HG03558 (cell line): ENCODE results near the gene TATDN2.

ENCODE experiments used
- ATAC-seq: cut with Tn5 transposase; IDR thresholded peaks from one replicate; pipeline ENCODE4 v1.9.1; 2021; ENCODE audit warnings: moderate number of reproducible peaks; ENCODE audit not compliant: unreplicated experiment; ENCODE audit errors: extremely low read depth

The TATDN2 gene

DNA sequence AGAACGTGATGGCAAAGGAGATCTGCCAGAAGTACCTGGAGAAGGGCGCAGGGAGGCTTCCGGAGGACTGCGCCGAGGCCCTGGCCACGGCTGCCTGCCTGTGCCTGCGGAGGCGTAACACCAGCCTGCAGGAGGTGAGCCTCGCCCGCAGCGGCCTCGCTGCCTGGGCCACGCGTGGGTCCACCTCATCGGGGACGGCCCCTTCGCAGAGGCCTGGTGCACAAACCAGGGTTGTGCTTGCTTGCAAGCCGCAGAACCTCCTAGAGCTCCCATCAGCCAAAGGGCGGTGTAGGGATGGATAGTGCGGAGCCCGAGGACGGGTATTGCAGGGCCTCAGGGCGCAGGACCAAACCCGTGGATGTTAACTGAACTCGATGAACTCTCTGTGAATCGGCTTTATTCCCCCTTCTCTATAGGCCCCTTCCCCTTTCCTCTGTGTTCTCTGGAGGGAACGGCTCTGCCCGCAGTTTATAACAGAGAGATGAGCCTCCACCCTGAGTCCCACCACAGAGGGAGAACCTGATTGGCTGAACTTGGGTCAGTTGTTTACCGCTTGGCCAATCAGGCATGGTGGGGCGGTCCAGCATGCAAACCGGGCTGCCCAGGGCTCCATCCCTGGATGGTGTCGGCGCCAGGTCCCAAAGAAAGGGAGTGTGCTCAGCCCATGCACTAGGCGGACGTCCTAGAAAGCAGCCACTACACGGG, 13.6 kb upstream of the TATDN2 start:
- no peak for ATAC-seq

- no peak for ATAC-seq
Measured at GRCh38 chr3:10235551-10235950, 12.7 kb upstream of the TATDN2 start.

- ATAC-seq: no peak
Measured at GRCh38 chr3:10238345-10239183, 9.7 kb upstream of the TATDN2 start.

- no peak for ATAC-seq
Measured at GRCh38 chr3:10240799-10241198, 7.5 kb upstream of the TATDN2 start.

- no peak for ATAC-seq
Measured at GRCh38 chr3:10242182-10243065, 5.8 kb upstream of the TATDN2 start.

DNA sequence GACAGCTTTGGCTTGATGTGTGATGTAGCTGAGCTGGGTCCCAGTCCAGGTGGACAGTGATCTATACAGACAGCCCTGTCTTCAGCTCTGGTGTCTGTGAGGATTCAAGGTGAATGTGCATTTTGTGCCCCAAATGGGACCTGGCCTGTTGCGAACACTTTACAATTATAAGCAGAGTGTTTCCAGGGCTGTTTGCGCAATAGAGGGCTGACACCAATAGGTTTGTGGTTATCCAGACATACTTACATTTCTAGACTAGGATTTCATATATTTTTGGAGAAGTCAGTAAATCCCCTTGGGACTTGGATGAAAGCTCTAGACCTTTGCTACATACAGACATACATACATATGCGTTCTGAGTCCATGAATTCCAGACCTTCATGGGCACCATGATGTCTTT, 4.2 kb upstream of the TATDN2 start:
- ATAC-seq: no peak

GRCh38 chr3:10245081-10245712, 3.1 kb upstream of the TATDN2 start:
- no peak for ATAC-seq

GRCh38 chr3:10247679-10248183, 528 bp upstream of the TATDN2 start:
- no peak for ATAC-seq

DNA sequence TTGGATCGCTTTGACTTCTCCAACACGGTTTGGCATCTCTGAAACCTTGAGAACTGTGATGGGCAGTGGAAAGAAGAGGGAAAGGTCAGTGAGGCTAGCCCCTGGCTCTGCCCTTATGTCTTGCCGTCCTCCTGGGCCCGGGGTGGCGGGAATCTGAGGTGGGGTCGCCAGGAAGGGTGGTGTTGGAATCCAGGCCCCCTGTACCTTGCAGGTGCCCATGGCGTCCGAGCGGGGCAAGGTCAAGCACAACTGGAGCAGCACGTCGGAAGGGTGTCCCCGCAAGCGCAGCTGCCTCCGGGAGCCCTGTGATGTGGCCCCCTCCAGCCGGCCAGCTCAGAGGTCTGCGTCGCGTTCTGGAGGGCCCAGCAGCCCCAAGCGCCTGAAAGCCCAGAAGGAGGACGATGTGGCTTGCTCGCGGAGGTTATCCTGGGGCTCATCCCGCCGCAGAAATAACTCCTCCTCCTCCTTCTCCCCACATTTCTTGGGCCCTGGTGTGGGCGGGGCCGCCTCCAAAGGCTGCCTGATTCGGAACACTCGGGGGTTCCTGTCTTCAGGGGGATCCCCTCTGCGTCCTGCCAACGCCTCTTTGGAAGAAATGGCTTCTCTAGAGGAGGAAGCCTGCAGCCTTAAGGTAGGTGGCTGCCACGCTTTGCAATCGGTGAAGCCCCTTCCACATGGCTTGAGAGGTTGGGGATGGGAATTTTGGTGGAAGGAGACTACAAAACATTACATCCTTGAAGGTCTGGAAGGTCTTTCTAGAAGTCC, 907 bp downstream of the TATDN2 start:
- no peak for ATAC-seq

DNA sequence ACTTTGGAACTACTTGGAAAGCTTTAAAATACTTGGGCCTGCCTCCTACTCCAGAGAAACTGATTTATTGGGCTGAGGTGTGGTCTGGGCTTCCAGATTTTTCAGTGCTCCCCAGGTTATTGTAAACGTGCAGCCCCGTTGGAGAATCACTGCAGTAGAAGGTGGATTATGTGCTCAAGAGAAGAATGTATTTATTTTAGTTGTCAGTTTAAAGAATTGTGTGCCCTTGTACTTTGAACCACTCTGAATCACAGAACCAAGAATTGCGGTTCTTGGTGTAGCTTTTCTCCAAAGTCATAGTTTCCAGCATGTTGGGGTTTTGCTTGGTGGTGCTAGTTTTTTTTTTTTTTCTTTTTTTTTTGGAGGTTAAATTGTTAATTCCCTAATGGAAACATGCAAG, 1.6 kb downstream of the TATDN2 start:
- no peak for ATAC-seq

DNA sequence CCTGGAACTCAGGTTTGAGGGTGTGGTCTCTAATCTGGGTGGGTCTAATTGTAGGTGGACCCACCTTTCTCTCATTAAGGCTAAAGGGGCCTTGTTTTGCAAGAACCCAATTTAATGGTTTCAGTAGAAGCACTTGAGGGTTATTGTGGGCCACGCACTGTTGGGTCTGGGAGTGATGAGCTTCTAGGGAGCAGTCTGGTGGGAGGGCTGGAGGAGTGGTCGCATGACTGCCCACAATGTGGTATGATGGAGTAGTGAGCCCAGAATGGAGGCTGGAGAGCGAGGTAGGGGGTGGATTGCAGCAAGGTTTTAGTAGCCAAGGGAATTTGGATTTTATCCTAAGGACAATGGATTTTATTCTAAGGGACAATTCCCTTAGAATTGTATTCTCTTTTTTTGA, 2.7 kb downstream of the TATDN2 start:
- ATAC-seq: no peak

DNA sequence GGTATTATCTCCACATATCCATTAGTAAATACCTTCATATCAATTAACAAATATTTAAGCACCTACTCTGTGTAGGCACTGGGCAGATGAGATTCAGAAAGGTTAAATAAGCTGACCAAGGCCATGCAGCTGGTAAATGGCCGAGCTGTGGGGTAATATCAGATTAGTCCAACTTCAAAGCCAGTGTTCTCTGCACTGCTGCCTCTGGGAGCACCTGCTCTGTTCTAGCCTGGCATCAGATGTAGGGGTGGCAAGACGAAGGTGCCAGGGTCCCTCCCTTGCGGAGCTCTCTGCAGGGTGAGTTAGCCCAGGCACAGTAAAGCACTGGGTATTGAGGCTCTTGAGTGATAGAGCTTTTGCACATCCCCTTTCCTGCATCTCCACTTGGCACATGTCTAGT, 5.5 kb downstream of the TATDN2 start:
- no peak for ATAC-seq

GRCh38 chr3:10255835-10256234, 7.6 kb downstream of the TATDN2 start:
- no peak for ATAC-seq

GRCh38 chr3:10259036-10259435, 10.8 kb downstream of the TATDN2 start:
- ATAC-seq: no peak

GRCh38 chr3:10259798-10260197, 11.5 kb downstream of the TATDN2 start:
- no peak for ATAC-seq

DNA sequence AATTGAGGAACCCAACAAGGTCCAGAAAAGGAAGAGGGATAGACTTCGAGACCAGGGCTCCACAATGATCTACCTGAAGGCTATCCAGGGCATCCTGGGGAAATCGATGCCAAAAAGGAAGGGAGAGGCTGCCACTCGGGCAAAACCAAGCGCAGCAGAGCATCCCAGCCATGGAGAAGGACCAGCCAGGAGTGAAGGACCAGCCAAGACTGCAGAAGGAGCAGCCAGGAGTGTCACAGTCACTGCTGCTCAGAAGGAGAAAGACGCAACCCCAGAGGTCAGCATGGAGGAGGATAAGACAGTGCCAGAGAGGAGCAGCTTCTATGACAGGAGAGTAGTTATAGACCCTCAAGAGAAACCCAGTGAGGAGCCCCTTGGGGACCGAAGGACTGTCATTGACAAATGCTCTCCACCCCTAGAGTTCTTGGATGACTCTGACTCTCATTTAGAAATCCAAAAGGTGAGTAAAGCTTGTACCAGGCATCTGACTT, 12.0 kb downstream of the TATDN2 start:
- ATAC-seq: no peak

- no peak for ATAC-seq
Measured at GRCh38 chr3:10262027-10262426, 13.8 kb downstream of the TATDN2 start.

DNA sequence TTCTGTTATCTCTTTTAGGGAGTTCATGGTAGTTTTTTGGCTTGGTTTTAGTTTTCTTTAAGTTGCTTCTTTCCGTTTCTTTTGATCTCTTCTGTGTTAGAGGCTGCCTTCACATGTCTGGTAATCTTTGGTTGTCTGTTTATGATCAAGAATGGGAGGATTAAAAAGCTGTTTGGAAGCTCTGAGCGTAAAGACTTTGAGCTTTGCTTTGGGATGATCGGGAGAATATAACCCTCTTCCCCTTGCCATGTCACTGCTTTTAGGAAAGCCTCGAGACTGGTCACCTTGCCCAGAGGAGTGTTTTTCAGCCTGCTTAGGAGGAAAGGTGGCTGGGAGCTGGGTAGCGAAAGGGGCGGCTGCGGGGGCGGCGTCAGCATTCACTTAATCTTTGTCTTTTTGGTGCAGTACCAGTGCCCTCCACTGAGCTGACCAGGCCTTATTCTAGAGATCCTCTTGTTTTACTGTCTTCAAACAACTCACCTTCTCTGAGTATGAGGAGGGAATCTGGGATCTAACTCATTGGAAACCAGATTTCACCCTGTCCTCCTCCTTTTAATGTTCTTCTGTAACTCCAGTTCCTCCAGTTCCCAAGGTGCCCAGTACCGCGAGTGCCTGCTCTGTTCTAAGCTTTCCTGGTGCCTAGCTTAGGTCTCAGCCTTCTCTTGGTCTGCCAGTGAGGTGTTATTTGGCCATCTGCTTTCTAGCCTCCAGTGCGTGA, 15.5 kb downstream of the TATDN2 start:
- ATAC-seq: no peak

DNA sequence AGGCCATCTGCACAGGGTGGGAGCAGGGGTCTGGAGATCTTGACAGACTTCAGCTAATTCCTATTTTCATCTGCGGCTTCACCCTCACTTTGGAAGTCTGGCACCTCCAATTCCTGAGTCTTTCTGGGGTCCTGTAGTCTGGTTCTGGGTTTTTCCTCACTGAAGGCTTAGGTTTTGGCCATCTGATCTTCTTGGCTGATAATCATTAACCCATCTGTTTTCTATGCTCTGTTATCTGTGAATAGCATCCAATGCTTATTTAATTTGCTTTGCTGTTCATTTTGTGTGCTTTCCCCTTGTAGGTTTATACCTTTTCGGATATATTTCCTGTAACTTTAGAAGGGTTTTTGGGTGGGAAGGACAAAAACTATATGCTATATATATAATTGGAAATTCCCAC, 17.6 kb downstream of the TATDN2 start:
- no peak for ATAC-seq
